NCI-H526 treated with DMSO at 0.1 percent for 48 hours (cell line): ENCODE results near the gene EDDM13.
"Not testable (repeated sequence)": the region's sequence is repeated elsewhere in the genome, so short reads cannot be mapped to it uniquely, and the experiment has no call there.

Source experiments
- DNase-seq: peaks from one replicate; lab custom pipeline; 2025; lab: John Stamatoyannopoulos, UW

The EDDM13 gene

DNA sequence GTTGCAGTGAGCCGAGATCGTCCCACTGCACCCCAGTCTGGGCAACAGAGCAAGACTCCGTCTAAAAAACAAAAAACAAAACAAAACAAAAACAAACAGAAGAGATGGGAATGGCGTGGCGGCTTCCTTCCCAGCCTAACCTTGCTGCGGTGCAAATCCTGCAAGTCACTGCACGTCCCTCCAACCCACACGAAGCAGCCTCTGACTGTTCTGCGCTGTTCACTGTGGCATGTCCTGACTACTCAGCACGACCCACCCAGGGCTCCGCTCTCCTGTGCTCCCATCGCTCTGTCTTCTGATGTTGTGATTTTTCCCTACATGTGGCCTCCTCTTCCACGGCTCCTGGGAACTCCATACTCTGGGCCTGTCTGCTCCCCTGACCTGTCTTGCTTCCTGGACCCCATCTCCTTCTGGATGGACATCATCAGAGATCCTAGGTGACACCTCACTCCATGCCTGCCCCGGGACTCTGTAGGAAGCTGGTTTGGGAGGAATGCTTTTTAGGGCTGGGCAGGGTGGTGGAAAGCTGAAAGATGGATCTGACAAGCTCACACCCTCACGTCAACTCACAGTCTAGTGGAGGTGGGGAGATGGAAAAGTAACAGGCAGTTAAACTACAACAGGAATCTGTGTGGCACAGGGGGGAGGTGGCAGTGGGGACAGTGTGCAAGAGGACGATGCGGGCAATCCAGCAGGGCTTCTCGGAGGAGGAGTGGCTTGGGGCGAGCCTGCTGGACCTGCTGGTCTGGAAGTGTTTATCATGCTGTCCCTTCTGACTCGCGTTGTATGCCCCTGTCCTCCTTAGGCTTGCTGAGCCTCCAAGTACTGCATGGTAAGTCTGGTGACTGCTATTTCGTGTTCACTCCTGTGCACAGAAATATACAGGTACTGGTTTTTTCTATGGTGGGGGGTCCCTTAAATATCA is 23.2 kb downstream of the EDDM13 start:
- no peak for DNase-seq

DNA sequence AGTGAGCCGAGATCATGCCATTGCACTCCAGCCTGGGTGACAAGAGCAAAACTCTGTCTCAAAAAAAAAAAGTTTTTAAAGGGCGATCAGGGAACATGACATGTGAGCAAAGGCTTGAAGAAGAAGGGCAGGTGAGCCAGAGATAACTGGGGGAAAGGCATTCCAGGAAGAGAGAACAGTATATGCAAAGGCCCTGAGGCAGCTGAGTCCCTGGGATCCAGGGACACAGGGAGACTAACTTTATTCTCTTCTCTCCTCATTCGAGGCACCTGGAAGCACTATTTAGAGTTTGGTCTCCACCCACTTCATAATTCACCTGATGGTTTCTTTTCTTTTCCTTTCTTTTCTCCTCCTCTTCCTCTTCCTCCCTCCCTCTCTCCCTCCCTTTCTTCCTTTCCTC is 24.5 kb downstream of the EDDM13 start:
- DNase-seq, result no peak

DNA sequence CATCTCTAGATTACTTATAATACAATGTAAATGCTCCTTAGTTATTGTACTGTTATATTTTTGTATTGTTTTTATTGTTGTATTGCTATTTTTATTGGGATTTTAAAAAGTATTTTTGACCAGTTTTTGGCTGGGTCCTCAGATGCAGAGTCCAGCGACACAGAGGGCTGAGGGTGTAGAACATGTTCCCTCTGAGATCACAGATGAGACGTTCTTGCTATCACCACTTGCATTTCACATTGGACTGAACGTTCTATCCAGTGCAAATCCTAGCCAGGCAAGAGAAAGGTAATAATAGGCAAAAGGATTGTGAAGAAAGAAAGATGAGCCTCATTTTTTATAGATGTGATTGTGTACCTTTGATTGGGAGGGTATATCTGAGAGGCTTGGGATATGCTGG is 27.1 kb downstream of the EDDM13 start:
- DNase-seq, result no peak

DNA sequence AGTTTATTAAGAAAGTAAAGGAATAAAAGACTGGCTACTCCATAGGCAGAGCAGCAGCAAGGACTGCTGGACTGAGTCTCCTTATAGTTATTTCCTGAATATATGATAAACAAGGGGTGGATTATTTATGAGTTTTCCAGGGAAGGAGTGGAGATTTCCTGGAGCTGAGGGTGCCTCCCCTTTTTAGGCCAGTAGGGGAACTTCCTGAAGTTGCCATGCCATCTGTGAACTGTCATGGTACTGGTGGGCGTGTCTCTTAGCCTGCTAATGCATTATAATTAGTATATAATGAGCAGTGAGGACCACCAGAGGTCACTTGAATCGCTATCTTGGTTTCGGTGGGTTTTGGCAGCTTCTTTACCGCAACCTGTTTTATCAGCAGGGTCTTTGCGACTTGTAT is 28.6 kb downstream of the EDDM13 start:
- no peak for DNase-seq

DNA sequence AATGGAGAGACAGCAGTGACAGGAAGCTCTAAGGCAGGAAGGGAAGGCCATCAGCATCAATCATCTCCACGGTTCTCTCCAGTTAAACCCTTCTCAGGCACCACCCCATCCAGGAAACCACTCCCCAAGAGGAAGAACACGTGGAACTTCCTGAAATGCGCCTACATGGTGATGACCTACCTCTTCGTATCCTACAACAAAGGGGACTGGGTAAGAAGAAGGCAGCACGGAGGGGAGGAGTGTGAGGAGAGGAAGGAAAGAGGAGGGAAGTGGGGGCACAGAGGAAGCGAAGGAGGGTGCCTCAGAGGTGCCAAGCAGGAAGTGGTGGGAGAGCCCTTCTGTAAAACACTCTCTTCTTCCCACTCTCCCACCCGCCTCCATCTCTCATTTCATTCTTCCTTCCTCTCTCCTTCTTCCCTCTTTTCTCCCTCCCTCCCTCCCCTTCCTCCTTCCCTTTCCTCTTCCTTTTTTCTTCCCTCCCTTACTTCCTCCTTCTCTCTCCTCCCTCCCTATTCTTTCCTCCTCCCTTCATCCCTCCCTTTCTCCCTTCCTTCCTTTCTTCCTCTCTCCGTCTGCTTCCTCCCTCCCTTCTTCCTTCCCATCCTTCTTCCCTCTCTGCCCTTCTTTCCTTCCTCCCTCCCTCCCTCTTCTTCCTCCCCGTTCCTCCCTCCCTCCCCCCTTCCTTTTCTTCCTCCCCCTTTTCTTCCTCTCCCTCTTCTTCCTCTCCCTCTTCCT is 29.5 kb downstream of the EDDM13 start:
- no peak for DNase-seq

DNA sequence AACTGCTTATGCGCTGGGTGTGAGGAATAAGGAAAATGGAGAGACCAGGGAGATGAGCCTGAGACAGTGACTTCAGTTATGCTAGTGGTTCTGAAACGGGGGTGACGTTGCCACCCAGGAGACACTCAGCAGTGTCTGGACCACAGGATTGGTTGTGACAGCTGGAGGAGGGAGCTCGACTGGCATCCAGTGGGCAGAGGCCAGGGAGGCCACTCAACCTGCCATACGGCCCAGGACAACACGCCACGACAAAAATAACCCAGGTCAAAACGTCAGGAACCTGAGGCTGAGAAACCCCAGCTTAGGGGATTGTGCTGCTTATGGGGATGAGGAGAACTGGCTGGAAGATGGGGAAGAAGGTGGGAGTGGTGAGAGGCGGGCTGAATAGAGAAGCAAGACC is 31.7 kb downstream of the EDDM13 start:
- no peak for DNase-seq

DNA sequence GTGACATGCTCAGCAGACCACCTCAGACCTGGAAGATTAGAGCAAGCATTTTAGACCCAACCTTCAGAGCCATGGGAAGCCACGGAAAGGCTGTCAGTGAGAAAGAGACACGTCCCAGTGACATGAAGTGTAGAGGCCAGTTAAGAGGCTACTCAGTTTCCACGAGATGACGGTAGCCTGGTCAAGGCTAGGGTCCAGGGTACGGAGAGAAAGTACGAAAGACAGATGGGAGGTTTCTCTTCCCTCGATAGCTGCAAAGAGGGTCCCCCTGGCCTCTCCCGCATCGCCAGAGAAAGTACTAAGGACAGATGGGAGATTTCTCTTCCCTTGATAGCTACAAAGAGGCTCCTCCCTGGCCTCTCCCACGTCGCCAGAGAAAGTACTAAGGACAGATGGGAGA is 33.5 kb downstream of the EDDM13 start:
- DNase-seq, result no peak

DNA sequence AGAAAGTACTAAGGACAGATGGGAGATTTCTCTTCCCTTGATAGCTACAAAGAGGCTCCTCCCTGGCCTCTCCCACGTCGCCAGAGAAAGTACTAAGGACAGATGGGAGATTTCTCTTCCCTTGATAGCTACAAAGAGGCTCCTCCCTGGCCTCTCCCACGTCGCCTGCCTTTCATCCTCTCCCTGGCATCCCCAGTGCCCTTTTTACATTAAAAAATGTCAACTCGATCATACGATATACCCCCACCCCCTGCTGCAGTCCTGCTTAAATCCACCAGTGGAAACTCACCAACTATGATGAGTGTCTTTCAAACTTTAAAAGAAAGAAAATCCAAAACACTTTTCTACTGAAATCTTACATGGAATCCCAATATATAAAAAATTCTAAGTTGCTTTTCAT is 34.5 kb downstream of the EDDM13 start:
- not testable (repeated sequence) for DNase-seq

DNA sequence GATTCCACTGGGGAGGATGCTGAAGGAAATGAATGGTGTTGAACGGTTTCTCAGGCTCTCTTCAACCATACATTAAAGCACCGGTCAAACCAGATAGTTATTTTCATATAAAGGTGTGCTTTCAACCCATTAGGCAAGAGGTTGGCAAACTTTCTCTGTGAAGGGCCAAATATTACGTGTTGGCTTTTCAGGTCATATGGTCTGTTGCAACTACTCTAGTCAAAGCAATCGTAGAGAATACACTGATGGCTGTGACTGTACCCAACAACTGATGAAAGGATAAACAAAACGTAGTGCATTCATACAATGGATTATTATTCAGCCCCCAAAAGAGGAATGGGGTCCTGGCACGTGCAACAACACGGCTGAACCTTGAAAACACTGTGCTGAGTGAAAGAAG is 36.2 kb downstream of the EDDM13 start:
- DNase-seq, result no peak

DNA sequence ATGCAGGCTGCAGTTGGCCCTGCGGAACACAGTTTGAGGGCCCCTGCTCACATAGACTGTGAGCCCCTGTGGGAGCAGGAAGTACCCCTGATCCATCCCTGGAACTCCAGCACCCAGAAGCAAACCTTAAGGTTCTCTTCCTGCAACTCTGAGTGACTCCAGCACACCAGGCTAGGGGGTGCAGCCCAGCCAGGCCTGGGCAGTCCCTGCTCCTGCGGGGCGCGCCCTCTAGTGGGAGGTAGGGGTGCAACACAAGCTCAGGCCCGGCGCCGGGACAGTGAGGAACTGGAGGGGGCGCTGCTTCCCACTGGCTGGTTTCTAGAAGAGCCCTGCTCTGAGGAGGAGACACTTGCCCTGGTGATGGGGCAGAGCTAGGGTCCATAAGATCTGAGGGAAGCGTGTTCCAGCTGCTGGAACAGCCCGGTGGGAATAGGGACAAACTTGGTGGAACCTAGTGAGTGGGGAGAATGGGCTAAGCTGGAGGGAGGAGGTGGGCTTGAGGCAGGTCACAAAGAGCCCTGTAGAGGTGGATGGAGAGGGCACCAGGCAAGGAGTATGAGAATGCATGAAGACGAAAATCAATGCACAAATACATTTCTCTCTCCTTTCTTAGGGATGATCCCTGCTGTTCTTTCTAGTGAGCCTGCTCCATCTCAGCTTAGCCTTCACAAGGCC is 37.1 kb downstream of the EDDM13 start:
- peak; percentile 19 for DNase-seq

DNA sequence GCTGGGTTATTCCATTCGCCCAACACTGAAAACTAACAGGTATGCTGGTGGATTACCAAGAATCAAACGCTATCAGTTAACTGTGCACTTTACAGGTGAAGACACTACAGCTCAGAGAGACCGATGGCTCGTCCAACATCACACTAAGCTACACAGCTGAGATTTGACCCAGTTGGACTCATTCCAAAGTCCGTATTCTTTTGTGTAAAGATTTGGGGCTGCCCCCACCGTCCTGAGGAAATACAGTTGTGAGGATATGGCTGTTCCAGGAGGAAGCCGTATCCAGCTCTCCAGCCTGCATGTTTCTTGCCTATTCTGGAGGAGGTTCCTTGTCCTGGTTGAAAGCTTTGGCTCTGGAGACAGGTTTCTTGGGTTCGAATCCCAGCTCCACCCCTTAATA is 37.9 kb downstream of the EDDM13 start:
- no peak for DNase-seq

DNA sequence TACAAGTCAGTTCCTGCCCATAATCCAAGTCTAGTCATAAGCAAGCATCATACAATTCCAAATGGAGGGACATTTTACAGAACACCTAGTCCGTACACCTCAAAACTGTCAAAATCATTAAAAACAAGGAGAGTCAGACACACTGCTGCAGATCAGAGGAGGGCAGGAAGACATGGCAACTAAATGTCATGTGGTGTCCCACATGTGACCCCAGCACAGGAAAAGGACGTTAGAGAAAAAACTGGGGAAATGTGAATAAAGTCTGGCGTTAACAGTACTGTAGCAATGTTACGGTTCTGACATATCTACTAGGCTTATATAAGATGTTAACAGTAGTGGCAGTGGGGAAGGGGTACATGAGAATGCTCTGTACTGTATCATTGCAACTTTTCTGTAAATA is 39.8 kb downstream of the EDDM13 start:
- no peak for DNase-seq

DNA sequence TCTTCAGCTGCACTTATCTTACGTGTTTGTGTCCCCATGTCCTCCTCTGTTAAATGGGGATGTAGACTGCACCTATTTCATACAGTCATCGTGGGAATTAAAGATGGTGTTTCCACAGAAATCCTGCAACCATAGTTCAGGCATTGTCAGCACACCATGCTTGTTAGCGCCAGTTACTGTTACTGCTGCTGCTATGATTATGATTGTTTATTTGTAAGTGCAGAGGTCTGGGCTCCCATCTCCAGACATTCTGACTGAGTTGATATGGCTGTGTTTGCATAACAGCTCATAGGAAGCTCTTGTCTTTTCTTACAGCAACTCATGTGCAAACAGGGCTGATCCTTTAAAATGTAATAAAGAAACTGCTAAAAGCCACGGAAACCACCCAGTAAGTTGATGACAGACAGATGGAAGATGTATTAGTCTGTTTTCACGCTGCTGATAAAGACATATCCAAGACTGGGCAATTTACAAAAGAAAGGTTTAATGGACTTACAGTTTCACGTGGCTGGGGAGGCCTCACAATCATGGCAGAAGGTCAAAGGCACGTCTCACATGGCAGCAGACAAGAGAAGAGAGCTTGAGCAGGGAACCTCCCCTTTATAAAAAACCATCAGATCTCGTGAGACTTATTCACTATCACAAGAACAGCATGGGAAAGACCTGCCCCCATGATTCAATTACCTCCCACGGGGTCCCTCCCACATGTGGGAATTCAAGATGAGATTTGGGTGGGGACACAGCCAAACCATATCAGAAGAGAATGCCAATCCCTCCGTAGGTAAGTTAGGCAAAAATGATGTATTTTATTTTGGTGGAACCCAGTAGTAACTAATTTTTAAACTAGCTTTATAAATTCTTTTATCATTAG is 40.5 kb downstream of the EDDM13 start:
- DNase-seq, result no peak

DNA sequence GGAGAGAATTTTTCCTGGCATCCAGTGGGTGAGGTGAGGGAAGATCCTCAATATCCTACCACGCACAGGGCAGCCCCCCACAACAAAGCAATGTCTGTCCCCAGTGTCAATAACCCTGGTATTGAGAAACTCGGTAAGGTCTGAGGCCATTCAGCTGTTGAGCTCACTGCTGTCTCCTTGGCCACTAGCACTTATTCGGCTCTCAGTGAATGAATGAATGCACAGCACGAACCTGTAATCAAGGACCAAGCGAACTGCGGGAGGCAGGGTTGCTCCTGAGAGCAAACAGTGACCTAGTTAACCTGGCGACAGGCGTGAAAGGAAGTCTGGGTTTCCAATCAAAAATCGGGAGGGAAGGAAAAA is 41.5 kb downstream of the EDDM13 start:
- DNase-seq, result peak; percentile 70

DNA sequence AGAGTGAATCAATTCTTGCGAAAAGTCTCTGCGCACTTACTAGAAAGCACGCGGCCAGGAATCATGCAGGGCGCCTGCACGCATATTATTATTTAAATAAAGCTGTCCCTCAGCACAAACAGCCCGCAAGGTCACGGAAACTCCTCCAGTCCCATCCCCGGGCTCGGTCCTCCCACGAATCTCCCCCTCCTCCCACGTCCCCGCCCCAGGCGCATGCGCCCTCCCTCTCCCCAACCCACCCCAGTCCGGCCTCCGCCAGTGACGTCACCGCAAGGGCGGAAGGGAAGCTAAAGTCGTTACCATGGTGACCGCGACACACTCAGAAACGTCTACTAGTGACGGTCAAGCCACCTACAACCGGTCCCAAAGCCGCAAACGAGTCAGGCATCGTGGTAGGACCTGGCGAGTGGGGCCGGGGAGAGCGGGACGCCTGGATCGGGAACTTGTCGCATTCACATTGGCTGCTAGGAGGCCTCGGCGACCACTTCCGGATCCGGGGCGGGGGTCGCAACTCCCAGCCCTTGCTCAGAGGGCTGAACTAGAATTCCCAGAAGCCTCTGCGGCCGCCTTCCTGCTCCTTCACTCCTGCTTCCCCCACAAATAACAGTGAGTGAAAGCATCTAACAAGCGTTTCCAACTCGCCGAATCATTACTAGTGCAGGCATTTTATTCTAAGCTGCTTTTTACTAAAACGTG is 42.0 kb downstream of the EDDM13 start, which contains the start of gene ZSCAN5A:
ZSCAN5A (minus strand) TSS at position 459 of the 696 bp plus-strand sequence. CDS start 89,793 bp downstream, outside the sequence.
- peak; percentile 98 for DNase-seq

DNA sequence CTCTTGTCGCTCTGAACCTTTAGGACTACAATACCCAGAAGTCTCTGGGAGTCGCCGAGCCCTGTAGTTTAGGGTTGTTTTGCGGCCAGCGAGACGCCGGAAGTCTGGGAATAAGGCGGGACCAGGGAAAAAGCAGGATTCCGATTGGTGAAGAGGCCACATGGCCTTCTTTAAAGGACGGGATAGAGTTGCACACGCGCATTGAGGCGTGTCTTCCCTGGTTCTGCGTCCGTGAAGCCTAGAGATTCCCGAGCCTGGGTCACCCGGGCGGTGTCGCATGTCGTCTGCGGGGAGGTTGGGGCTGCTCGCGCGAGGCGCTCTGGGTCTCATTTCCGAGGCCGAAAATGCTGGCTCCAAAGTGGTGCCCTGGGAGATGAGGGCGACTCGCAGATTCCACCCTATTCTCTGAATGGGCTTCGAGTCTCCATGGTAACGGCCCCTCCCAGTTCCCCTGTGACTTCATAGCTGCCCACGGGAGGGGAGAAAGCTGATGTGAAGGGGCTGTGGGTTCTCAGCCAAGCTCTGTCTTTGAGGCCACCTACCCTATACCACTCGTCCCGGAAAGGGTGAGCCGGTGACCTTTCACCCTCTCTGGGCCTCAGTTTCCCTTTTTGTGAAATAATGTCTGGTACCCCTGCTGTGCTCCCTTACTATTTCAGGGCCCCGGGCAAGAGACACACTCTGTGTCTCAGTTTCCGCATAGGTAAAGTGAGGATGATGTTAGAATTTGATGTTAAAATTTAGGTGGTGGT is 42.7 kb downstream of the EDDM13 start:
- peak; percentile 98 for DNase-seq

DNA sequence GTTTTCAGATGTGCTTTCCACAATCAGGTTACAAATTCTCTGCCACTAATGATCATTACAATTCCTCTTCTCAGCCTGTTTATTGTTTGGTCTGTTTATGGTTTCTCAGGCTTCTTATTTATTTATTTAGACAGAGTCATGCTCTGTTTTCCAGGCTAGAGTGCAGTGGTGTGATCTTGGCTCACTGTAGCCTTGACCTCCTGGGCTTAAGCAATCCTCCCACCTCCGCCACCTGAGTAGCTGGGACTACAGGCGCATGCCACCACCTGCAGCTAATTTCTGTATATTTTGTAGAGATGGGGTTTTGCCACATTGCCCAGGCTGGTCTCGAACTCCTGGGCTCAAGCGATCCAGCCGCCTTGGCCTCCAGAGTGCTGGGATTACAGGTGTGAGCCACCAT is 44.2 kb downstream of the EDDM13 start:
- no peak for DNase-seq

DNA sequence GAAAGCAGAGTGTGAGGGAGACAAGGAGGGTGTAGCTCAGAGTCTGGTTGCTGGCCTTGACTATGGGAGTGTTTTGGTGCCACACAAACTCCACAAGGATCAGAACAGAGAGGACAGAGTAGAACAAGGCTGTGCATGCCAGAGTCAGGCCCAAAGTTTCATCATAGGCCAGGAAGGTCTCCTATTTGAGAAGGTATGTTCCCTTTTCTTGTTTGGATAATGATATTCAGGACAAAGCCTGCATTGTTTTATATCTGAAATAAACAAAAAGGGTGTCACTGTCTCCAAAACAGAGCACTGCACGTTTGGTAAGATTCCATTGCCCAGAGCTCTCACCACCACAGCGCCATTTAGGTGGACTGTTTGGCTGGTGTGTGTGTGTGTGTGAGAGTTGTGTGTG is 45.2 kb downstream of the EDDM13 start:
- no peak for DNase-seq

DNA sequence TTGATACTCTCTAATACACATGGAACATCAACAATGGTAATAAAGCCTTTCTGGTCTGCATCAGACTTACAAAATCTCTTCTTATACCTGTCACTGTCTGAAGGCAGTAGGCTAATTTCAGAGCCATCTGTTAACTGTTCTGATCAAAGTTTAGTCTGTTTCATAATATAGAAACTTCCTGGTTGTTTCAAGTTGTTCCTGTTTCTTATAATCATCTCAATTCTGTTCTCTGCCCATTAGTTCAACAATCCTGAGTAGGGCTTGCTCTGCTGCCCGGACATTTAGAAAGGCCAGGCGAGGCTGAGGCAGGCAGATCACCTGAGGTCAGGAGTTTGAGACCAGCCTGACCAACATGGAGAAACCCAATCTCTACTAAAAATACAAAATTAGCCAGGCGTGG is 47.4 kb downstream of the EDDM13 start:
- no peak for DNase-seq

DNA sequence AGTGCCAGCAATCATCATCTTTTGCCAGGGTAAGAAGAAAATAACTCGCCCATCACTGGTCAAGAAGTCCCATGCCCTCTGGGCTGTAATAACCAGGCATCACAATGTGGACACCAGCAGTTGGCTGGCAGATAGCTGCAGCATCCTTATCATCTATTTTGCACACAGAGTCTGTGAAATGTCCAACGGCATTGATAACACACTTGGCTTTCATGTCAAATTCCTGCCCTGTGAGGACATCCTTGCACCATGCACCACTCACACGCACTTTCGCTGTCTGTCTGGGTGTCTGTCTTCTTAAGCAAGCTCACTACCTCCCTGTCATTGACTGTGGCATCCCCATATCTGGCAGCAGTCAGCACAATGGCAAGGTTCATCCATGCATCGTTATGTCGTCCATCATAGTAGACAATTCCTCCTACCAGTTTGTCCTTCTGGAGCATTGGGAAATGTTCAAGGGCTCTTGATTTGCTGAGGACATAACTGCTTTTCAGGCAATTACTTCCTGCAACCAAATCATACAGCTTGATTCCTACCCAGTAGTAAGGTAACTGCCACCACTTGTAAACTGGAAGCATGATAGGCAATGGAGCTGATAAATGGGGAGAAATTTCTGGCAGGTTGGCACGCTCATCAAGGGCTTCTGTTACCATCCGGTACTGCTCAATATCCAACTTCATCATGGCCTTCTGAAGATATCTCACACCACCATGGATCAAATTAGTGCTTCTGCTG is 48.9 kb downstream of the EDDM13 start:
- no peak for DNase-seq
